Measurements from ENCODE around the gene FAT2.
A peak's percentile ranks its signal among the peaks of the same experiment; 100 is the strongest.

Gene FAT2

GRCh38 chr5:151557951-151558350 lies 33.2 kb downstream of the FAT2 start:
- no peaks in the 10 kb centered on the region for H3K27me3 ChIP-seq (ENCODE audit: low read depth, low read length)
- H3K4me3 ChIP-seq (ENCODE audit: low read length), result no peak overlapping the region
- no peaks in the 10 kb centered on the region for H3K9me3 ChIP-seq (ENCODE audit: insufficient read depth, low read length)
- TF ChIP-seq CTCF (IDR thresholded peaks at IDR 0.05; ENCODE audit: low read depth, low read length), result no peak
- TF ChIP-seq EZH2phosphoT487 (IDR thresholded peaks at IDR 0.05; ENCODE audit: low read depth), result no peak
- no peak overlapping the region for H3K9ac ChIP-seq (ENCODE audit: low read length)
- no peak overlapping the region for H3K4me2 ChIP-seq (ENCODE audit: low read length)
- no peak overlapping the region for H3K27ac ChIP-seq (ENCODE audit: low read length)
- no peaks in the 10 kb centered on the region for H3K36me3 ChIP-seq (replicated peaks; ENCODE audit: low read depth, low read length)
- H2AFZ ChIP-seq (ENCODE audit: low read depth, low read length), result no peak overlapping the region
- H3K79me2 ChIP-seq (ENCODE audit: low read length), result no peaks in the 10 kb centered on the region
- H3K4me1 ChIP-seq (ENCODE audit: low read length), result peaks cover 46% of the 10 kb centered on the region
- H4K20me1 ChIP-seq (ENCODE audit: insufficient read depth, low read length), result no peaks in the 10 kb centered on the region

GRCh38 chr5:151557466-151557865 lies 33.7 kb downstream of the FAT2 start:
- Histone ChIP-seq H3K27me3 (ENCODE audit: low read depth, low read length) (no peaks in the 10 kb centered on the region), H3K4me3 (ENCODE audit: low read length) (no peak overlapping the region), H3K4me2 (ENCODE audit: low read length) (peak overlapping the region; percentile 76), H3K27ac (ENCODE audit: low read length) (peak overlapping the region; percentile 90), H2AFZ (ENCODE audit: low read depth, low read length) (no peak overlapping the region), H3K36me3 (replicated peaks; ENCODE audit: low read depth, low read length) (no peaks in the 10 kb centered on the region), H3K9me3 (ENCODE audit: insufficient read depth, low read length) (no peaks in the 10 kb centered on the region), H3K4me1 (ENCODE audit: low read length) (peaks cover 46% of the 10 kb centered on the region), H3K9ac (ENCODE audit: low read length) (no peak overlapping the region), H4K20me1 (ENCODE audit: insufficient read depth, low read length) (no peaks in the 10 kb centered on the region), H3K79me2 (ENCODE audit: low read length) (no peaks in the 10 kb centered on the region)
- TF ChIP-seq EZH2phosphoT487 (IDR thresholded peaks at IDR 0.05; ENCODE audit: low read depth) (no peak), CTCF (IDR thresholded peaks at IDR 0.05; ENCODE audit: low read depth, low read length) (no peak)

GRCh38 chr5:151556806-151557205 lies 34.3 kb downstream of the FAT2 start:
- H3K4me2 ChIP-seq (ENCODE audit: low read length), result peak overlapping the region; percentile 76
- no peaks in the 10 kb centered on the region for H3K27me3 ChIP-seq (ENCODE audit: low read depth, low read length)
- H3K4me1 ChIP-seq (ENCODE audit: low read length), result peaks cover 46% of the 10 kb centered on the region
- H3K4me3 ChIP-seq (ENCODE audit: low read length), result peak overlapping the region; percentile 63
- H3K79me2 ChIP-seq (ENCODE audit: low read length), result no peaks in the 10 kb centered on the region
- no peaks in the 10 kb centered on the region for H3K36me3 ChIP-seq (replicated peaks; ENCODE audit: low read depth, low read length)
- H2AFZ ChIP-seq (ENCODE audit: low read depth, low read length), result 0 out of 2 replicates have a peak overlapping the region, but pooled peaks have one; percentile 42
- H3K9me3 ChIP-seq (ENCODE audit: insufficient read depth, low read length), result no peaks in the 10 kb centered on the region
- peak overlapping the region; percentile 90 for H3K27ac ChIP-seq (ENCODE audit: low read length)
- no peak for TF ChIP-seq EZH2phosphoT487 (IDR thresholded peaks at IDR 0.05; ENCODE audit: low read depth)
- no peak for TF ChIP-seq CTCF (IDR thresholded peaks at IDR 0.05; ENCODE audit: low read depth, low read length)
- H4K20me1 ChIP-seq (ENCODE audit: insufficient read depth, low read length), result no peaks in the 10 kb centered on the region
- H3K9ac ChIP-seq (ENCODE audit: low read length), result peak overlapping the region; percentile 61; the same call in 1 of the 2 replicates

- H3K36me3 ChIP-seq (replicated peaks; ENCODE audit: low read depth, low read length), result no peaks in the 10 kb centered on the region
- no peaks in the 10 kb centered on the region for H3K27me3 ChIP-seq (ENCODE audit: low read depth, low read length)
- TF ChIP-seq CTCF (IDR thresholded peaks at IDR 0.05; ENCODE audit: low read depth, low read length) (no peak), EZH2phosphoT487 (IDR thresholded peaks at IDR 0.05; ENCODE audit: low read depth) (no peak)
- H3K9me3 ChIP-seq (ENCODE audit: insufficient read depth, low read length), result no peaks in the 10 kb centered on the region
- H3K4me2 ChIP-seq (ENCODE audit: low read length), result peak overlapping the region; percentile 76
- H3K4me3 ChIP-seq (ENCODE audit: low read length), result peak overlapping the region; percentile 63
- H3K4me1 ChIP-seq (ENCODE audit: low read length), result peaks cover 46% of the 10 kb centered on the region
- no peaks in the 10 kb centered on the region for H3K79me2 ChIP-seq (ENCODE audit: low read length)
- peak overlapping the region; percentile 42; the same call in 1 of the 2 replicates for H2AFZ ChIP-seq (ENCODE audit: low read depth, low read length)
- peak overlapping the region; percentile 90 for H3K27ac ChIP-seq (ENCODE audit: low read length)
- H4K20me1 ChIP-seq (ENCODE audit: insufficient read depth, low read length), result no peaks in the 10 kb centered on the region
- peak overlapping the region; percentile 61; the same call in 1 of the 2 replicates for H3K9ac ChIP-seq (ENCODE audit: low read length)
Observed at GRCh38 chr5:151555760-151556576, 35.2 kb downstream of the FAT2 start.
